ENCODE results near the gene SLC12A6.

SLC12A6 gene

DNA sequence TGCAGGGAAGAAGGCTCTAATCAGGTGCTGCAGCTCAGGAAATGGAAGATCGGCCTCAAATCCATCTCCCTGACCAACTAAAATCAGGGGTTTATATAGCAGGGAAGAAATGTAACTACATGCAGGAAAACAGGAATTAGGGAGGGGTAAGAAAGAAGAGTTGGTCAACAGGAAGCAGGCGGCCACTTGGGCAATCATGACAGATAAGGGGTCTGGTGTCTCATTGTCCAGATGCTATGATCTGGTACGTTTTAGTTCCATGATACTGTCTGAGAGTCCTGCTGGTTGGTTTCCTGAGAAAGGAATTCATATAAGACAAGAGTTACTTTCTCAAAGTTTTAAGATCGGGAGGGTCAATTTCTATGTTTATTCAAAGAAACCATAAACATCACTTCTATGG, 151.9 kb downstream of the SLC12A6 start:
- DNase-seq, result no peak

DNA sequence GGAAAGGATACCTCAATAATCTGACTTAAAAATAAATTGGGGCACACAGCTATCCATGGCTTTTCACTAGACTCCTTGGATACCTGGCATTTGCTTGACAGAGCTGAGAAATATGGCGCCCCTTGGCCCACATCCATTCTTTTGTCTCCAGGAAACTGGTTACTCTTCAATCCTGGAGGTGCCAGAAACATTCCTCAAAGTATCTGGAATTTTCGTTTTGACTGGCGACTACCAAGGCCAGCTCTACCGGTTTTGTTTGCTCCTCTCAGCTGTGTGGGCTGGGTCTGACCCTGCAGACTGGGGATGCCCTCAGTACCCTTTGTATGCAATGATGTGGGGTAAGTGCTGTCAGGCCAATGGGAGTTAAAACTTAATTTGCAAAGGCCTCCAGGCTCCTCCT, 154.6 kb downstream of the SLC12A6 start:
- no peak for DNase-seq

Data from suppressor macrophage (primary cell).